Activated CD8-positive, alpha-beta memory T cell treated with anti-CD3 and anti-CD28 coated beads, Interleukin-2, amount 50 U/mL, for 4 hours (primary cell): ENCODE results near the gene YIF1B.

ENCODE experiments used
- DNase-seq: peaks from one replicate; pipeline ENCODE4 v3.0.0-alpha.2; 2020

The YIF1B gene

DNA sequence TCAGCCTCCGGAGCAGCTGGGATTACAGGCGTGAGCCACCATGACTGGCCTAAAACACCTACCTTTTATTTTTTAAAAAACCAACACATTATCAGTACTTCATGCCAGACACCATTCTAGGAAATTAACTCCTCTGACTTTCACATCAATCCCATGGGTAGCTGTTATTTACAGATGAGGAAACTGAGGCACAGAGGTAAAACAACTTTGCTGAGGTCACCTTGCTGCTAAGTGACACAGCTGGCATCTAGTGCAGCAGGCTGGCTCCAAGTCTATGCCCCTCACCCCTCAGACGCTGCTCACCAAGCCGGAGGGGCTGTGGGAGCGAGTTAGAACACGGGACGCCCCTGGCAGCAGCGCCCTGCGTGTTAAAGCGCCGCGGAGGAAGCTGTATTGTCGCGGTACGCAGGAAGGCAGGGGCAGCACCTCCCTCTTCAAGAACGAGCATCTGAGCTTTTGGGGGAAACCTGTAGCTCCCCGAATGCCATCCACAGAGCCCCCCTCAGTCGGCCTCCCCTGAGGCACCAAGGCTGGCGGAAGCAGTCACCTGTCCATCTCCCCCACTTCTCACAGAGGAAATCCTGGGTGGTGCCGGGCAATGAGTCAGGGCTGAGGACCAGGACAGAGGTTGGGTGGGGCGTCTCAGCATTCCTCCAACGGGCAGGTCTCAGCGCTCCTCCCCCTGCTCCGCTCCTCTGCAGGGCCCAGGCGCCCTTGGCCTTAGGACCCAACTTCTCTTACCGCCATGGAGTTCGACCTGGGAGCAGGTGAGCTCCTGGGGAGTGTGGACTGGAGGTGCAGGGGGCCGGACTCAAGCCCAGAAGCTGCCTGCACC is 12.0 kb downstream of the YIF1B start, which contains the start of gene C19orf33:
C19orf33 (plus strand) TSS at position 735 of the 835 bp plus-strand sequence; CDS start at position 746, 11 bp downstream.
- no peak for DNase-seq

DNA sequence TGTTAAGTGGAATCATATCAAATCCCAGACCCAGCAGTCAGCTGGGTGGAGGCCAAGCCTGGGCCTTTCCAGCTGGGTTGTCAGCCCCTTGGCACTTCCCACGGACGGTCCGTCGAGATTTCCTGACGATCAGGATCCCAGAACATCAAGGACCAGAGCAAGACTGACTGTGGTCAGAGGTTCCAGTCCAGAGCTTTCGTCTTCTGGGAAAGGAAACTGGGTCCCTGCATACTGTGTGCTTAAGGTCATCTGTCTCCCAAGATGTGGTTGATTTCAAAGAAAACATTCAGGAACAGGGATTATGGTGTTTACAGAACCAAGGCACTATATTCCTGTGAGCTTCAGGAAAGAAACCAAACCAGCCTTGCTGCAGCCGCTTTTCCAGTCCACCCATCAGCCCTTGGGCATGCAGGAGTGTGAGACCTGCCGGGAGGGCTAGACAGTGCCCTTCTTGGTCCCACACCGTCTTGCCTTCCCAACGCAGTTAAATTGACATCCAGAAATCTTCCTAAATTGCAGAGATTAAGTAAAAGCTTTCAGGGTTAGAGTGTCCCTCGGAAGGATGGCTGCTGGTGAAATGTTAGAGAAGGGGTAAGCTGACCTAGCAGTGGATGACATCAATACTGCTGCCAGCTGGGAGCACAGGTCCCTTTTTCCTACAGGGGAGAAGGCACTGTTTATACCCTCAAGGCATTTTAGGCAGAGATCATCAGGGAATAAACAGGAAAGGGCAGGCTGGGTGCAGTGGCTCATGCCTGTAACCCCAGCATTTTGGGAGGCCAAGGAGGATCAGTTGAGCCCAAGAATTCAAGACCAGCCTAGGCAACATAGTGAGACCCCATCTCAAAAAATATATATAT is 16.7 kb downstream of the YIF1B start:
- no peak for DNase-seq

DNA sequence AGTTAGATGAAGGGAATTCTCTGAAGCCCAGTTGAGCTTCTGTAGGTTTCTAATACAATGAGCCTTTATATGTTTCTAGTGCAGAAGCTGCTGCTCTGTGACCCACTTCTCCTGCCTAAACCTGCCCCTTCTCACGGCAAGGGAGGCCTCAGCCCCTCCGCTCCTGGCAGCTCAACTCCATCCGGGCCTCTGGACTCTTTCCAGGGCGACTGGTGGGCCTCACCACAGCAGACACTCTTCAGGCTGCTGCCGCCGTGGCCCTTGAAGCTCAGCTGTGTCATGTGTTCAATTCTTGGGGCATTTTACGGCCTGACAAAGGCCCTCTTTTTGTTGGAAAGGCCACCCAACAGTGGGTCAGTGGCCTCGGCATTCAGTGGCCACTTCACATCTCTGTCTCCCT is 21.7 kb downstream of the YIF1B start:
- no peak for DNase-seq

DNA sequence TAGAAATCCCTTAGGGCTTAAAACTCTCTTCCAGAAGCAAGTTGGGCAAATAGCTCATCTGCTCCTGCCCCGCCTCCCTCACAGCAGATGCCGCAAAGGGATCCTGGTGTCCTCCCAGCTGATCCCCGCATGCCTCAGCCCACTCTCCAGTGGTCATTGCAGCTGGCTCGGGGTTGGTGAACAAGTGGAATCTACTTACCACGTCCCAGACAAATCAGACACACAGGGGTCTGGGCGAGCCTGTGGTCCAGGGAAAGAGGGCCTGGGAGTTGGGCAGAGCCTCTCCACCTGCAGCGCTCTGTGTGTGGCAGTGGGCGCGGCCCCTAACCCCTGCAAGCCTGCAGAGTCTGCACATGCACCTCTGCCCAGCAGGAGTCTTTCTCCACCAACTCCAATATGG is 22.5 kb downstream of the YIF1B start:
- DNase-seq: no peak

DNA sequence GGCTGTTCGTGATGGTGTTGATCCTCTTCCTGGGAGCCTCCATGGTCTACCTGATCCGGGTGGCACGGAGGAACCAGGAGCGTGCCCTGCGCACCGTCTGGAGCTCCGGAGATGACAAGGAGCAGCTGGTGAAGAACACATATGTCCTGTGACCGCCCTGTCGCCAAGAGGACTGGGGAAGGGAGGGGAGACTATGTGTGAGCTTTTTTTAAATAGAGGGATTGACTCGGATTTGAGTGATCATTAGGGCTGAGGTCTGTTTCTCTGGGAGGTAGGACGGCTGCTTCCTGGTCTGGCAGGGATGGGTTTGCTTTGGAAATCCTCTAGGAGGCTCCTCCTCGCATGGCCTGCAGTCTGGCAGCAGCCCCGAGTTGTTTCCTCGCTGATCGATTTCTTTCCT is 23.9 kb downstream of the YIF1B start:
- no peak for DNase-seq

DNA sequence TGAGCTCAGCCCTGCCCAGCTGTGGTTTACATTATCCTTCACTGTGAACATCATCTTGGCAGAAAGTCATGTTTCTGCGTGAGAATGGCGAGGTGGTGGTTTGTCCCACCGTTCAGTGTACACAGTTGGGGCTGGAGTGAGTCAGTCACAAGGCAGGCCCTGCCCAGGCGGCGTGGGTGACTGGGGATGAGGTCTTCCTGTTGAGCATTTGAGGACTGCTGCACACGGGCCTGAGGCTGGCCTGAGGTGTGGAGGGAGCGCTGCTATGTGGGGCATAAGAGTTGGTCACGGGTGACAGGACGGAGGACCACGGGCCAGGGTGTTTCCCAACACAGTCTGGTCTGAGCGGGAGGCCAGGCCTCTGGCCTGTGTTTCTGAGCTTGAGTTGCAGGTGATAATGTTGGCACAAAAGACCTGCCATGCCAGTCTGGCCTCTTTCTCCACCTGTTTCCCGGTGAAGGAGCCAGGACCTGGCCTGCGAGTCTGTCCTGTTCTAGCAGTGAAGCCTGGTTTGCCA is 25.1 kb downstream of the YIF1B start:
- DNase-seq: no peak

DNA sequence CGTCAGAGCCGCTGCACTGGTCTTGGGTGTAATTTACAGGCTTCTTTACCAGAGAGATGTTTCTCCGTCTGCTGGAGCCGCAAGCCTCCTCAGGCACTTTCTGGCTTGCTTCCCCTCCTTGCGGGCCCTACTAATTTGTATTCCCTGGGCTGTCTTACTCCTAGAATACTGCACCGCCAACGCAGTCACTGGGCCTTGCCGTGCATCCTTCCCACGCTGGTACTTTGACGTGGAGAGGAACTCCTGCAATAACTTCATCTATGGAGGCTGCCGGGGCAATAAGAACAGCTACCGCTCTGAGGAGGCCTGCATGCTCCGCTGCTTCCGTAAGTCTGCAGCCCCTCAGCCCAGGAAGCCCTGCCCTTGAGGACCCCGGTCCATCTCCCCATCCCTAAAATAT is 25.8 kb downstream of the YIF1B start:
- no peak for DNase-seq

DNA sequence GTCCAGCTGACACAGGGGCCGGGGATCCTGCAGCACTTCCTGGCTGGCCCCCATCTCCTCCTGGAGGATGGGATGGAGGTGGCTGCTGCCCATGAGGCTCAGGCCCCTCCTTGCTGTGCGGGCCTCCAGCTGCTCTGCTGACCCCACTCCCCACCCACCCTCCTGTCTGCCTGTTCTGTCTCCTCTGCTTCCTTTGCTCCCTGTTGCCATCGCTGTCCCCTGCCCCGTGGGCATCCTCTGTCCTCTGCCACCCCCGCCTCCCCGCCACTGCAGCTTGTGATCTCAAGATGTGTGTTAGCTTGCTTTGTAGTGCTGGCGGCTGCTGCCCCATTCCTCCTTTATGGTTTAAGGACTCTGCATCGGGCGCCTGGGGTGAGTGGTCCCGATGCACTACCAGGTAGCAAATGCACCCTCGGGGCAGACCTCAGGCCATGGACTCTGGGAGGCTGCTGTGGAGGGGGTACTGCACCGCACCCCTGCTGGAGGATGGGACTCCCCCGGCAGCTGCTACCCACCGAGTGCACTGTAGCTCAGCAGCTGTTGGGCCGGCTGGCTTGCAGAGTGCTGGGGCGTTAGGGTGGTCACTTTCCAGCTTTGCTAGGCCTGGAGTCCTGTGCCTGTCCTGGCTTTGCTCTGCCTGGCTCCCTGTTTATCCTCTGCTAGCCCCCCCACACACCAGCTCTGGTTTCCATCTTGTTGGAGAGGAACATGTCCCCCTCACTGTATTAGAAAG is 27.5 kb downstream of the YIF1B start:
- DNase-seq: no peak

DNA sequence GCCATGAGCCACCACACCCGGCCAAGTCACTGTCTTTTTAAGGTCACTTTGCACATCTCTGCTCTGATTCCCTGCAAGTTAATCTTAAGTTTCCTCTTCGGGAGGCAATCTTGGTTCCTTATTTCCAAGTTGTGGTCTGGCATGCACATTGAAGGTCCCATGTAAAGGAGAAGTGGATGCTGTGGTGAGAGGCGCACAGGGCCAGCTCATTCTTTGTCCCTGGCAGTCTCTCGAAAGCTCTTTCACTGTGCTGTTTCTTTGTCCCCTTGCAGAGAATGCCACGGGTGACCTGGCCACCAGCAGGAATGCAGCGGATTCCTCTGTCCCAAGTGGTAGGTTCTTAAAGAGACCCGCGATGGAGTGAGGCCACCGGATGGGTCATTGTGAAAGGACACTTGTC is 28.1 kb downstream of the YIF1B start:
- DNase-seq: no peak

DNA sequence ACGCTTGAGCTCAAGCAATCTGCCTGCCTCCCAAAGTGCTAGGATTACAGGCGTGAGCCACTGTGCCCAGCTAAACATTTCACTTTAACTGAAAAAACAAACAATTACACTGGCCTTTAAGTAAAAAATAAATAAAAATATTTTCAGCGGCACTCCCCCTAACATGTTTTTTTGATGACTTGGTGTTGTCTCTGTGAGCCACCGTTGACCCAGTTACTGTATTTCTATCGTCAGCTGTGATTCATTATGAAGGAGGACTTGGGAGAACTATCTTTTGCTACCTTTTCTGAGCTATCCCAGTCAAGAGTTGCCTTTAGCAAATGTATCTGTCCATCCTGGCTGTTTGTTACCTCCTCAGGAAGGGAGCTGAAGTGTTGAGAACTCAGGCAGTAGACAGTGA is 30.2 kb downstream of the YIF1B start:
- no peak for DNase-seq

DNA sequence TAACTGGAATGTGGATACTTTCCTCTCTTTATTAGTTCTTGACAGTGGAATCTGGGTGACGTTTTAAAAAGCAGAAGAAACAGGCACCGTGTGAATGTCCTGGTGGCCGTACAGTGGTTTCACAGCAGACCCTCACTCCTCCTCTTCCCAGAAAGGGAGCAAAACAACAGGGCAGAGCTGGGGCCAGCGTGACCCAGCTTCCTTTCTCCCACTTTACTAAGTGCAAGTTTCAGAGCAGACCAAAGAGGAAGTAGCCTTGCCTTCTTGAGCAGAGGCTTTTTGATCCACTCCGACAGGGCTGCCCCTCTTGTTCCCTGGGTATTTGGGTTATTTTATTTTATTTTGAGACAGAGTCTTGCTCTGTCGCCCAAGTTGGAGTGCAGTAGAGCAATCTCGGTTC is 31.3 kb downstream of the YIF1B start:
- DNase-seq: no peak

DNA sequence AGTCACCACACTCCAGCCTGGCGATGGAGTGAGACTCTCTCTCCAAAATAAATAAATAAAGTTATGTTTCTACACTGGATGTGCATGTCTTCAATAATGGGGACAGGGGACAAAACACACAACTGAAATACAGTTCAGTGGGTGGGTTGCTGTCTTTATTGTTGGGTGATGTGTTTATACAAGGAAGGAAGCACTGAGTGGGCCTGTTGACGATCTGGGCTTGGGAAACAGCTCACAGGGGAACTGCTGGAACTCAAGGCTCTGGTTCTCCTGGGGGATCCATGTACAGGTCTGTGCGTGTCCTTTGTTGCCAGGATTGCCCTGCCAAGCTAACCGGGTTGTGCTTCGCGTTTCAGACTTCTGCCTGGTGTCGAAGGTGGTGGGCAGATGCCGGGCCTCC is 32.5 kb downstream of the YIF1B start:
- DNase-seq: no peak

DNA sequence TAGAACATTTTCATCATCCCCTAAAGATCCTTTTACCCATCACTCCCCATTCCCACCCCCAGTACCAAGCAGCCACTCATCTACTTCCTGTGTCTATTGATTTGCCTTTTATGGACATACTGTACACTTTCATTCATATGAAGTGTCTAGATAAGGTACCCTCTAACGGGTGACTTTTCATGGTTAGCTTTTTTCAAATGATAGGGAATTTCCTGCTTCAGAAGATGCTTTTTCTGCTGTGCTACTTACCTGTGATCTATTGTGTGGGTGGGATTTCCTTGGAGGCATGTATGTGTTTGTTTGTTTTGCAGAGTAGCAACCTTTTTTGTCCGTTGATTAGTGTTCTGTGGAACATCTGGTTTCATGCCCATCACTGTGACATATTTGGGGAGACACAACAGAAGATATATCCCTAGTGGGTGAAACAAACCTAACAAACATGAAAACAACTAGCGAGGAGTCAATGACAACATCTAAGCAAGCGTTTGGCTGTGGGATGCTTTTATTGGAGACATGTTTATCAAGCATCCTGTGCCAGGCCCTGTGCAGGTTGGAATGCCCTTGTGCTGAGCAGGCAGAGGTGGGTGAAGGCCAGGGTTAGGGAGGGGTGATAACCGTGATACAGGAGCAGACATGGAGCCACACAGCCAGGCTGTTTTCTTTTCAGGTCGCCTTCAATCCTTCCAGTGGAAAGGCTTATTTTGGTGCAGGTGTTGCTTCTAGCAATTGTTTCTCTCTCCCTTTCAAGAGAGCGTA is 33.8 kb downstream of the YIF1B start:
- DNase-seq: no peak

DNA sequence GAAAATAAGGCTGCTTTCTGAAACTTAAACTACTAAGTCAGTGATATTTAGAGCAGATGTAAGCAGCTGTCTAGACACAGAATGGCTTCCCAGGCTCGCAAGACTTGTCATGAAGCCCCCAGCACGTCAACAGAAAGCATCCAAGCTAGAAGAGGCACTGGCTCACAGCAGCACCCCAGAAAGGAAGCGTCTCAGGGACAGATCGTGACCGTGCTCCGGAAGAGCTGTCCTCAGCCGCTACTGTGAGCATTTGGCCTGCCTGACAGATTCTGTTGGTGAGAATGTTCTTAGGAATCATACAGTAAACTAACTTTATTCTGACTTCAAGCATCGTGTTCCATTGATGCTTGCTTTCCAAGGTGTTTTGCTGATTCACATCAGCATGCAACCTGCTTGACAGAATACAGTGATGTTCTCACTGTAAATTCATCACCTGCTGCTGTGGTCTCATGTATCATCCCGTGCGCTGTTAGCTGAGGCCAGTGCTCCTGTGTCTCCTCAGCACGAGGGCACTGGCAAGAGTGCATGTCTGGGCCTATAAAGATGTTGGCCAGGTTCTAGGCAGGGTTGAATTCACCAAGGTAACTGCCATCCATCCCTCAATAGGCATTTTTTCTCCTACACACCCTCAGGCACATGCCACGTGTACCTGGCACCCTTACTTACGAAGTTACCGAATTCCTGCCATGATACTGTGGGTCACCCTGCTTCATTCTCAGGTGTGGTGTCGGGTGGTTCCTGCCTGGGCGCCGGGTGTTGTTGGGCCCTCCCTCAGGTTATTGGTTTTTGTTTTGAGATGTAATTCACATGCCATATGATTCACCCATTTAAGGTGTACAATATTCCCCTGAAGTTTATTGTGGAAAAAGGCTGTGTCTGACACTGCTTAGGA is 35.5 kb downstream of the YIF1B start:
- DNase-seq: no peak

DNA sequence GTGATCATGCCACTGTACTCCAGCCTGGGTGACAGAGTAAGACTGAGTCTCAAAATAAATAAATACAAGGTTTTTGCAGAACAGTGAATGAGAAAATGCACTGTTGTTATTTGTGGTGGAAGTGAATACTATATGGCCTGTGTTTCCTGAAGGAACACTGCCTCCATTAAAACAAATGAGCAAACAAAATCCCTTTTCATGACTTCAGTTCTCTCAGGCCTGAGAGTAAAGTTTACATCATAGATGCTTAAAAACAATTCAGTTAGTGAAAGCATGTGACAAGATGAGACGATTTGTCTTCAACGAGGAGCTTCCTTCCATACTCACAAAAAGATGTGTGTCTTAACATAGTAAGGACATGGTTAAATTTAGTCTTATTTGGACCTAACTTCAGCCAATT is 37.0 kb downstream of the YIF1B start:
- no peak for DNase-seq

DNA sequence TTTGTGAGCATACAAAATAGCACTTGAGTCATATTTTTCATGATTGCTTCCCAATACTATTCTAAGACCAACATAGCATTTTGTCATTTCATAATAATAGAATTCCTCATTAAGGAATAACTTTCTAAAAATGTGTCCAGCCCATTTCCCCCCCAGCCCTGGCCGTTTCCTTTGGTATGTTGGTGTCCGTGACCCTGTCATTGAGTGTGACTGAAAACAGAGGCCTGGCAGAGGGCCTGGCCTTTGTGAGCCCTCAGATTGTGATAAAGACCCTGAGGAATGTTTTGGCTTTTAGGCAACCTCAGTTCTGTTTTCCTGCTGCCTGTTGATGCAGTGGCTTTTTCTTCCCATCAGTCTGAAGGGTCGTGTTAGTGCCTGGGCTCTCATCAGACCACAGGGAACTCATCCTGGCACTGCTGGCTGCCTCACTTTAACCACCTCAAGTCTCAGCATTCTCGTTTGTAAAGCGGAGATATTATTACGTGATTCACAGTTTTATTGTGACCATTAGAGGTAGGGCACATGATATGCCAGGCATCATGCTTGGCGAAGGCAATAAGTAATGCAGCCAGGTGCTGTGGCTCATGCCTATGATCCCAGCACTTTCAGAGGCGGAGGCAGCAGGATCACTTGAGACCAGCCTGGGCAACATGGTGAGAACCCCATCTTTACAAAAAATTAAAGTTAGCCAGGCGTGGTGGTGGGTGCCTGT is 37.6 kb downstream of the YIF1B start:
- DNase-seq: no peak

DNA sequence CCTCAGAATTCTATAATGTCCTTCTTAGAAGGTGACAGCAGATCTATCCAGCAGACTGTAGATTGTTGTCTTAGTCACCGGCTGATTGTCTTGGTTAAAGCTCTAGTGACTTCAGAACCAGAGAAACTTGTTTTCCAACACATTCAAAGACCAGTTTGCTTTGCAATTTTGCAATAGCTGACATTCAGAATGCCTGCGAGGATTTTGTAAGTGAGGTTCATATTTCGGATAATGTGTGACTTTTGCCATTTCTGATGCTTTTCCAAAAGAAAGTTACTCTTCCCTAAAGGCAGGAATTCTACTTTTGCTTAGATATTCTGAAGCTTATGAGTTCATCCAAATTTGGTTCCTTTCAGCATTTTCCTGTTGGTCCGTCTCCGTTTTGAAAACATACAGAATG is 38.2 kb downstream of the YIF1B start:
- DNase-seq: no peak

DNA sequence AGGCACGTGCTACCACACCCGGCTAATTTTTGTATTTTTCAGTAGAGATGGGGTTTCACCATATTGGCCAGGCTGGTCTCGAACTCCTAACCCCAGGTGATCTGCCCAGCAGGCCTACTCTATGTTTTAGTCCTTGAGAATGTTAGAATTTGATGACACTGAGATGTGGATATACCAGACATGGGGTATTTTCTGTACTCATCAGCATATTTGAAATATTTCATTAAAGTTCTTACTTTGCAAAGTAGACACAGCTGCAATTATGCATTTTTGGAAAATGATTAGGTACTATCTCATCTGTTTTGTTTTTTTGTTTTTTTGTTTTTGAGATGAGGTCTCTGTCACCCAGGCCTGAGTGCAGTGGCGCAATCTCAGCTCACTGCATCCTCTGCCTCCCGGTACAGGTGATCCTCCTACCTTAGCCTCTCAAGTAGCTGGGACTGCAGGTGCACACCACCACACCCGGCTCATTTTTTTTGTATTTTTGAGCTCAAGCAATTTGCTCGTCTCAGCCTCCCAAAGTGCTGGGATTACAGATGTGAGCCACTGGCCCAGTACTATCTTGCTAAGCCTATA is 38.7 kb downstream of the YIF1B start:
- DNase-seq: no peak

DNA sequence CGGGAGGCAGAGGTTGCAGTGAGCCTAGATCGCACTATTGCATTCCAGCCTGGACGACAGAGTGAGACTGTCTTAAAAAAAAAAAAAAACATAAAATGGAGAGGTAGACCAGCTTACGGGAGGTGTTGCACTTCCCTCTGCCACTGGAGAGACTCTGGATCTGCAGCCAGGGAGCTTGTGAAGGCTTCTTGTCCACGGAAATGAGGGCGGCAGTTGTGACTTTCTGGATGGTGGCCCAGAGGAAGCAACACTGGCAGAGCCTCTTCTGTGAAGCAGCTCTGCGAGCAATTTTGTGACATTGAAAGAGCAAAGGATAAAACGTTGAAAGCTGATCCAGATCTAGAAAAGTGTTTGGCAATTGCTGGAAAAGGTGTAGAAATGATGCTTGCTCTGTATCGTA is 41.0 kb downstream of the YIF1B start:
- DNase-seq: no peak

DNA sequence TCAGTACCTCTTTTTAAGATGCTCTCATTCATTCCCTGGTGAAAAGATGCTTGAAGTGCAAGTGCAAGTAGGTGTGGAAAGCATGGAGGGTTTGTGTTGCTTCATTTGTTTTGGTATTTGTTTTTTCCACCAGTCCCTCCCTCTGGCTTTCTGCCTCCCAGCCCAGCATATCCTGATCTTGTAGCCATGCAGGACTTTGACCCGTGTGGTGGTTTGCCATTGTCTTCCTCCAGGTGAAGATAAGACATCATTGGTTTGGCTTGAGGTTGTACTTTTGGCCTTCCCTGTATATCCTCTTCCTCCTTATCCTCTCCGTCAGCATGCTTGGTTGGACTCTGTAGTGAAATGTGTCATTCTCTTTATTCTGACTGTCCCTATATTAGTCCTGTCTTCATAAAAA is 42.2 kb downstream of the YIF1B start:
- no peak for DNase-seq
